GM18502 (cell line): ENCODE results near the gene RAN.
"Not testable (repeated sequence)": the region's sequence is repeated elsewhere in the genome, so short reads cannot be mapped to it uniquely, and the experiment has no call there.

ENCODE experiments used
- ATAC-seq: cut with Tn5 transposase; IDR thresholded peaks from one replicate; pipeline ENCODE4 v1.9.1; 2021; ENCODE audit warnings: mild to moderate bottlenecking; ENCODE audit not compliant: unreplicated experiment, poor library complexity

Gene RAN

GRCh38 chr12:130848785-130849305, 23.0 kb upstream of the RAN start:
- ATAC-seq, result not testable (repeated sequence)

GRCh38 chr12:130849561-130850417, 22.1 kb upstream of the RAN start:
- ATAC-seq, result no peak

- ATAC-seq, result no peak
Observed at GRCh38 chr12:130850418-130851021, 21.3 kb upstream of the RAN start.

- ATAC-seq, result no peak
Observed at GRCh38 chr12:130856088-130856487, 15.8 kb upstream of the RAN start.

GRCh38 chr12:130858084-130858483, 13.8 kb upstream of the RAN start:
- no peak for ATAC-seq

GRCh38 chr12:130859161-130859560, 12.7 kb upstream of the RAN start:
- no peak for ATAC-seq

- no peak for ATAC-seq
Observed at GRCh38 chr12:130860311-130860710, 11.6 kb upstream of the RAN start.

GRCh38 chr12:130862161-130862560, 9.7 kb upstream of the RAN start:
- ATAC-seq, result no peak

- not testable (repeated sequence) for ATAC-seq
Observed at GRCh38 chr12:130862771-130863170, 9.1 kb upstream of the RAN start.

- no peak for ATAC-seq
Observed at GRCh38 chr12:130863298-130863697, 8.6 kb upstream of the RAN start.

GRCh38 chr12:130868412-130868811, 3.5 kb upstream of the RAN start:
- no peak for ATAC-seq

- ATAC-seq, result peak; percentile 73
Observed at GRCh38 chr12:130870442-130871285, 1.2 kb upstream of the RAN start.

GRCh38 chr12:130872179-130873096, 572 bp downstream of the RAN start:
- ATAC-seq, result peak; percentile 27

- no peak for ATAC-seq
Observed at GRCh38 chr12:130873106-130873795, 1.4 kb downstream of the RAN start.

- no peak for ATAC-seq
Observed at GRCh38 chr12:130873825-130874224, 2.0 kb downstream of the RAN start.

GRCh38 chr12:130874696-130875095, 2.8 kb downstream of the RAN start:
- ATAC-seq, result no peak

GRCh38 chr12:130875193-130875592, 3.3 kb downstream of the RAN start:
- ATAC-seq, result no peak

- ATAC-seq, result not testable (repeated sequence)
Observed at GRCh38 chr12:130875708-130876107, 3.8 kb downstream of the RAN start.

GRCh38 chr12:130876297-130876696, 4.4 kb downstream of the RAN start:
- no peak for ATAC-seq
